HCT116 (cell line): ENCODE data around the gene EGFR.

Experiments
- CEBPB ChIP-seq: IDR thresholded peaks from 2 replicates; pipeline ENCODE4 v1.6.1; 2012; ENCODE audit warnings: low read depth
- EGR1 ChIP-seq: IDR thresholded peaks from 2 replicates; pipeline ENCODE4 v1.6.1; 2012; ENCODE audit warnings: low read depth
- EZH2 ChIP-seq: fragments of 200-600 bp; sonication (generic); IDR thresholded peaks from 2 replicates; pipeline ENCODE4 v1.6.1; 2017; ENCODE audit warnings: antibody characterized with exemption, mixed run types
- EZH2phosphoT487 ChIP-seq: fragments of 200-600 bp; IDR thresholded peaks from 2 replicates; pipeline ENCODE4 v1.6.1; 2018; ENCODE audit warnings: antibody characterized with exemption, borderline replicate concordance
- POLR2A ChIP-seq: IDR thresholded peaks from 2 replicates; pipeline ENCODE4 v1.7.0; 2011; ENCODE audit warnings: borderline replicate concordance; ENCODE audit not compliant: insufficient read depth, insufficient read length; ENCODE audit errors: extremely low read depth
- POLR2AphosphoS5 ChIP-seq: IDR thresholded peaks from 2 replicates; pipeline ENCODE4 v1.6.1; 2011; ENCODE audit warnings: mild to moderate bottlenecking, low read depth, low read length, moderate library complexity
- RAD21 ChIP-seq: IDR thresholded peaks from 2 replicates; pipeline ENCODE4 v1.6.1; 2012; ENCODE audit warnings: low read depth, mild to moderate bottlenecking
- SP1 ChIP-seq: IDR thresholded peaks from 2 replicates; pipeline ENCODE4 v1.6.1; 2012; ENCODE audit warnings: low read depth
- YY1 ChIP-seq: IDR thresholded peaks from 2 replicates; pipeline ENCODE4 v1.6.1; 2011; ENCODE audit warnings: low read length, low read depth, moderate library complexity, mild to moderate bottlenecking; ENCODE audit not compliant: insufficient replicate concordance; ENCODE audit errors: extremely low read depth
- ZNF274 ChIP-seq: fragments of 200-500 bp; sonication (Bioruptor generic); IDR thresholded peaks from 2 replicates; pipeline ENCODE4 v1.6.1; 2014; ENCODE audit warnings: mild to moderate bottlenecking, low read depth, low read length, inconsistent platforms
- TF ChIP-seq, protein P1 (sequence below), 3 experiments: fragments of 200-600 bp in 1 of 3; sonication (generic) in 1 of 3; IDR thresholded peaks in 2 of 3; conservative IDR thresholded peaks in 1 of 3; 2 replicates each; pipeline ENCODE4 v1.5.1; 2012 to 2017; ENCODE audit warnings: low read depth in 2 of 3, low read length in 2 of 3, antibody characterized with exemption in 1 of 3, borderline replicate concordance in 1 of 3, control low read depth in 1 of 3, mild to moderate bottlenecking in 1 of 3, mixed read lengths in 1 of 3, mixed run types in 1 of 3, moderate library complexity in 1 of 3; ENCODE audit not compliant: insufficient read depth in 1 of 3
- TF ChIP-seq, protein P2 (sequence below): IDR thresholded peaks from 2 replicates; pipeline ENCODE4 v1.6.1; 2012
- TF ChIP-seq, protein P3 (sequence below): IDR thresholded peaks from 2 replicates; pipeline ENCODE4 v1.6.1; 2012; ENCODE audit warnings: low read depth
- TF ChIP-seq, protein P4 (sequence below): IDR thresholded peaks from 2 replicates; pipeline ENCODE4 v1.6.1; 2011; ENCODE audit warnings: mild to moderate bottlenecking, low read length, moderate library complexity; ENCODE audit not compliant: insufficient replicate concordance; ENCODE audit errors: extremely low read depth

DNA sequence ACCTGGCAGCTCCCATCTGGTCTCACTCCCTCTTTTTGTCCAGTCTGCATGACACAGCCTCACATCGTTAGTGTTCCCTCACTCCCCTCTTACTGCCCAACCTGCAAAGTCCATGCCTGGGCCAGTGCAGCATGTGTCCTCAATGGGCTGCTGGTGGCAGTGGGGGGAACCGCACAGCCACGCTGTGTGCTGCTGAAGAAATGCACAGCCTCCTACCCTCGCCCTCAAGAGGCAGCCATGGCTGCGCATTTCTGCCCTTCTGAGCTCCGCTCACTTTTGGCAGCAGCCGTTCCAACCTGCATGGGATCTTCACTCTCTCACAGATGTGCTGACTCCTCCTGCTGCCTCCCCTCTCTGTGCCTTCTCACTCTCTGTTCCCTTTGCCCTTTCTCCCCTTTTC is 103.4 kb downstream of the EGFR start:
- no peak for TF ChIP-seq POLR2A
- TF ChIP-seq, protein P1, sequence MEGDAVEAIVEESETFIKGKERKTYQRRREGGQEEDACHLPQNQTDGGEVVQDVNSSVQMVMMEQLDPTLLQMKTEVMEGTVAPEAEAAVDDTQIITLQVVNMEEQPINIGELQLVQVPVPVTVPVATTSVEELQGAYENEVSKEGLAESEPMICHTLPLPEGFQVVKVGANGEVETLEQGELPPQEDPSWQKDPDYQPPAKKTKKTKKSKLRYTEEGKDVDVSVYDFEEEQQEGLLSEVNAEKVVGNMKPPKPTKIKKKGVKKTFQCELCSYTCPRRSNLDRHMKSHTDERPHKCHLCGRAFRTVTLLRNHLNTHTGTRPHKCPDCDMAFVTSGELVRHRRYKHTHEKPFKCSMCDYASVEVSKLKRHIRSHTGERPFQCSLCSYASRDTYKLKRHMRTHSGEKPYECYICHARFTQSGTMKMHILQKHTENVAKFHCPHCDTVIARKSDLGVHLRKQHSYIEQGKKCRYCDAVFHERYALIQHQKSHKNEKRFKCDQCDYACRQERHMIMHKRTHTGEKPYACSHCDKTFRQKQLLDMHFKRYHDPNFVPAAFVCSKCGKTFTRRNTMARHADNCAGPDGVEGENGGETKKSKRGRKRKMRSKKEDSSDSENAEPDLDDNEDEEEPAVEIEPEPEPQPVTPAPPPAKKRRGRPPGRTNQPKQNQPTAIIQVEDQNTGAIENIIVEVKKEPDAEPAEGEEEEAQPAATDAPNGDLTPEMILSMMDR (IDR thresholded peaks at IDR 0.05 in 2 of 3, conservative IDR thresholded peaks at IDR 0.05 in 1 of 3; ENCODE audit: borderline replicate concordance in 1 of 3, insufficient read depth in 1 of 3, low read depth in 2 of 3, low read length in 2 of 3), result no peak
- TF ChIP-seq EZH2, result no peak
- TF ChIP-seq, protein P2, sequence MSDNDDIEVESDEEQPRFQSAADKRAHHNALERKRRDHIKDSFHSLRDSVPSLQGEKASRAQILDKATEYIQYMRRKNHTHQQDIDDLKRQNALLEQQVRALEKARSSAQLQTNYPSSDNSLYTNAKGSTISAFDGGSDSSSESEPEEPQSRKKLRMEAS, result no peak
- no peak for TF ChIP-seq CEBPB
- TF ChIP-seq YY1, result no peak
- TF ChIP-seq EZH2phosphoT487, result no peak
- no peak for TF ChIP-seq POLR2AphosphoS5
- TF ChIP-seq, protein P3, sequence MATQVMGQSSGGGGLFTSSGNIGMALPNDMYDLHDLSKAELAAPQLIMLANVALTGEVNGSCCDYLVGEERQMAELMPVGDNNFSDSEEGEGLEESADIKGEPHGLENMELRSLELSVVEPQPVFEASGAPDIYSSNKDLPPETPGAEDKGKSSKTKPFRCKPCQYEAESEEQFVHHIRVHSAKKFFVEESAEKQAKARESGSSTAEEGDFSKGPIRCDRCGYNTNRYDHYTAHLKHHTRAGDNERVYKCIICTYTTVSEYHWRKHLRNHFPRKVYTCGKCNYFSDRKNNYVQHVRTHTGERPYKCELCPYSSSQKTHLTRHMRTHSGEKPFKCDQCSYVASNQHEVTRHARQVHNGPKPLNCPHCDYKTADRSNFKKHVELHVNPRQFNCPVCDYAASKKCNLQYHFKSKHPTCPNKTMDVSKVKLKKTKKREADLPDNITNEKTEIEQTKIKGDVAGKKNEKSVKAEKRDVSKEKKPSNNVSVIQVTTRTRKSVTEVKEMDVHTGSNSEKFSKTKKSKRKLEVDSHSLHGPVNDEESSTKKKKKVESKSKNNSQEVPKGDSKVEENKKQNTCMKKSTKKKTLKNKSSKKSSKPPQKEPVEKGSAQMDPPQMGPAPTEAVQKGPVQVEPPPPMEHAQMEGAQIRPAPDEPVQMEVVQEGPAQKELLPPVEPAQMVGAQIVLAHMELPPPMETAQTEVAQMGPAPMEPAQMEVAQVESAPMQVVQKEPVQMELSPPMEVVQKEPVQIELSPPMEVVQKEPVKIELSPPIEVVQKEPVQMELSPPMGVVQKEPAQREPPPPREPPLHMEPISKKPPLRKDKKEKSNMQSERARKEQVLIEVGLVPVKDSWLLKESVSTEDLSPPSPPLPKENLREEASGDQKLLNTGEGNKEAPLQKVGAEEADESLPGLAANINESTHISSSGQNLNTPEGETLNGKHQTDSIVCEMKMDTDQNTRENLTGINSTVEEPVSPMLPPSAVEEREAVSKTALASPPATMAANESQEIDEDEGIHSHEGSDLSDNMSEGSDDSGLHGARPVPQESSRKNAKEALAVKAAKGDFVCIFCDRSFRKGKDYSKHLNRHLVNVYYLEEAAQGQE, result no peak
- no peak for TF ChIP-seq ZNF274
- TF ChIP-seq RAD21, result no peak
- TF ChIP-seq EGR1, result no peak
- no peak for TF ChIP-seq SP1
- TF ChIP-seq, protein P4, sequence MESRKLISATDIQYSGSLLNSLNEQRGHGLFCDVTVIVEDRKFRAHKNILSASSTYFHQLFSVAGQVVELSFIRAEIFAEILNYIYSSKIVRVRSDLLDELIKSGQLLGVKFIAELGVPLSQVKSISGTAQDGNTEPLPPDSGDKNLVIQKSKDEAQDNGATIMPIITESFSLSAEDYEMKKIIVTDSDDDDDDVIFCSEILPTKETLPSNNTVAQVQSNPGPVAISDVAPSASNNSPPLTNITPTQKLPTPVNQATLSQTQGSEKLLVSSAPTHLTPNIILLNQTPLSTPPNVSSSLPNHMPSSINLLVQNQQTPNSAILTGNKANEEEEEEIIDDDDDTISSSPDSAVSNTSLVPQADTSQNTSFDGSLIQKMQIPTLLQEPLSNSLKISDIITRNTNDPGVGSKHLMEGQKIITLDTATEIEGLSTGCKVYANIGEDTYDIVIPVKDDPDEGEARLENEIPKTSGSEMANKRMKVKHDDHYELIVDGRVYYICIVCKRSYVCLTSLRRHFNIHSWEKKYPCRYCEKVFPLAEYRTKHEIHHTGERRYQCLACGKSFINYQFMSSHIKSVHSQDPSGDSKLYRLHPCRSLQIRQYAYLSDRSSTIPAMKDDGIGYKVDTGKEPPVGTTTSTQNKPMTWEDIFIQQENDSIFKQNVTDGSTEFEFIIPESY, result no peak
